ENCODE measurements around the gene ANKRD42.

DNA sequence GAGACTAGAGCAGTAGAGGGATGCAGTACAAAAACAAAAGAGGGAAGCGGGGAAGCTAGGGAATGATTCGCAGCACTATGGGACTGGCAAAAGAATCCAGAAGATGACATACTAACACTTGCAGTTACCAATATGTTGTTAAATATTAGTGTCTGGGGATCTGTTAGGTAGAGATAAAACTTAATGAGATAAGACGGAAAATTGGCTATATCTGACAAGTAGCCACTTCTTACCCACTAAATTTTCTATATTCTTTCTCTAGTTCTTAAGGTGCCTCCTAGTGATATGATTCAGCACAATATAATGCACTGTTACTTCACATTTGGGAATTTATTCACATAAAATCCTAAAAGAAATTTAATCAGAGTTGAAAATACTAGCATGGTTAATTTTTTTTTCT is 61.9 kb downstream of the ANKRD42 start:
- TF ChIP-seq, protein P1, sequence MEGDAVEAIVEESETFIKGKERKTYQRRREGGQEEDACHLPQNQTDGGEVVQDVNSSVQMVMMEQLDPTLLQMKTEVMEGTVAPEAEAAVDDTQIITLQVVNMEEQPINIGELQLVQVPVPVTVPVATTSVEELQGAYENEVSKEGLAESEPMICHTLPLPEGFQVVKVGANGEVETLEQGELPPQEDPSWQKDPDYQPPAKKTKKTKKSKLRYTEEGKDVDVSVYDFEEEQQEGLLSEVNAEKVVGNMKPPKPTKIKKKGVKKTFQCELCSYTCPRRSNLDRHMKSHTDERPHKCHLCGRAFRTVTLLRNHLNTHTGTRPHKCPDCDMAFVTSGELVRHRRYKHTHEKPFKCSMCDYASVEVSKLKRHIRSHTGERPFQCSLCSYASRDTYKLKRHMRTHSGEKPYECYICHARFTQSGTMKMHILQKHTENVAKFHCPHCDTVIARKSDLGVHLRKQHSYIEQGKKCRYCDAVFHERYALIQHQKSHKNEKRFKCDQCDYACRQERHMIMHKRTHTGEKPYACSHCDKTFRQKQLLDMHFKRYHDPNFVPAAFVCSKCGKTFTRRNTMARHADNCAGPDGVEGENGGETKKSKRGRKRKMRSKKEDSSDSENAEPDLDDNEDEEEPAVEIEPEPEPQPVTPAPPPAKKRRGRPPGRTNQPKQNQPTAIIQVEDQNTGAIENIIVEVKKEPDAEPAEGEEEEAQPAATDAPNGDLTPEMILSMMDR (conservative IDR thresholded peaks at IDR 0.05), result no peak
- no peak for TF ChIP-seq ZFX (IDR thresholded peaks at IDR 0.05)
